AG10803 (cell line): ENCODE data around the gene DICER1.

Experiments
- DNase-seq: peaks from one replicate; pipeline ENCODE4 v3.0.0; 2010; ENCODE audit warnings: low read depth
- H3K4me3 ChIP-seq: 2 replicates; pipeline ENCODE4 v1.5.1; 2011; ENCODE audit warnings: mild to moderate bottlenecking, low read length, control low read depth
- CTCF ChIP-seq: conservative IDR thresholded peaks from 2 replicates; pipeline ENCODE4 v1.5.1; 2011; ENCODE audit warnings: mild to moderate bottlenecking, low read length, control low read depth, inconsistent platforms

DICER1 gene

DNA sequence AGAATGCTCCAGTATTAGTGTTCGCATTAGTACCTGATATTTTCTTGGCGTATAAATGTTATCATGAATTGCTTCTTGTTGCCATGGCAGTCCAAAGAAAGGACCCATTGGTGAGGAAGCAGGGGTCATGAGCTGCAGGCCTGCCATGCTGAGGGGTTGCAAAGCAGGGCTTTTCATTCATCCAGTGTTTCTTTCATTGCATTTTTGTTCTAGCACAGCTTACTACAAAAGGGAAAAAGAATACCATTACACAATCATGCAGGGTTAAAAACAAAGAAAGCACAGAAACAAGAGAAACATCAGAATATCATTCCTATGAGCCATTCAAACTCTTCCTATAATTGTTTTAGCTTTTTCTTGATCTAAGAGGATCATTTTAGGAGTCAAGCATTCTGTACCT is 24.0 kb downstream of the DICER1 start:
- no peak overlapping the region for H3K4me3 ChIP-seq
- DNase-seq: no peak
- no peak for TF ChIP-seq CTCF

- no peak for DNase-seq
- no peak overlapping the region for H3K4me3 ChIP-seq
- no peak for TF ChIP-seq CTCF
Measured at GRCh38 chr14:95132760-95133159, 24.6 kb downstream of the DICER1 start.

GRCh38 chr14:95130549-95130948 is 26.8 kb downstream of the DICER1 start:
- TF ChIP-seq CTCF: no peak

GRCh38 chr14:95128140-95128539 is 29.2 kb downstream of the DICER1 start:
- TF ChIP-seq CTCF: no peak
- H3K4me3 ChIP-seq: no peak overlapping the region
- no peak for DNase-seq

More at GRCh38 chr14:95130549-95130948, 26.8 kb downstream of the DICER1 start:
- no peak overlapping the region for H3K4me3 ChIP-seq
- DNase-seq: no peak

DNA sequence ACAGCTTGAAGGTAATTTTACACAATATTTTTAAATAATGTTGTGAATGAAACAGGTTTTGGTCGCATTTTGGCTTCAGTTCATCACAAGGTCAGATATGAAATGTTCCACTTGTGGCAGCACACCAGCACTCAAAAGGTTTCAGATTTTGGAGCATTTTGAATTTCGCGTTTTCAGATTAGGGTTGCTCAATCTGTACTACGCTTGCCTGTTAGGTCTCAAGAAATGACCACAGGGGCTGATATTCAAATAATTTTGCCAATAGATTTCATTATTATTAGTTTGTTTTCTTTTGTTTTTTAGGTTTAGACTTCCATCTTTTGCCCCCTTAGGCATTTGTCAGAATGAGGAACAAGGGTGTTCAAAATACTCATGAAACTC is 29.8 kb downstream of the DICER1 start:
- H3K4me3 ChIP-seq: no peak overlapping the region
- TF ChIP-seq CTCF: no peak
- no peak for DNase-seq

DNA sequence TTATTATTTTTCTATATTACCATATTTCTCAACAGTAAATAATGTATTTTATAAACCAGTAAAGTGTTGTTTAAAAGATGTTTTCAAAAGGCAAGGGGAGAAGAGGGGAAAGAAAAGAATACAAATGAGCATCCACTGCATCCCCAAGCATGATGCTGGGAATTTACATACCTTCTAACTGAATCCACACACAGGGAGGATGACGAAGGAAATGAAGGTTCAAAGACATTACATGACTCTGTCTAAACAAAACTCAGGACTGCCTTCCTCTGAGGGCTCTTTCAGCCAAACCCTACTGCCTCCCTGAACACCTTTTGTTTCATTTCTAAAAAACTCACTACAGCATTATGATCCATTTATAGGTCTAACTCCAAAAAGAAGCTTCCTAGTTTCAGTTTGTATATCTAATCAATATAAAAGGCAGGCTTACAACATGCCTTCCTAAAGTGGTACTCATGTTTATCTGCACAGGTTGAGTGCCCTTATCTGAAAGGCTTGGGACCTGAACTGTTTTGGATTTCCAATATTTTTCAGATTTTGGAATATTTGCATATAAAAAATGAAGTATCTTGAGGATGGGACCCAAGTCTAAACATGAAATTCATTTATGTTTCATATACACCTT is 30.3 kb downstream of the DICER1 start:
- DNase-seq: no peak
- no peak for TF ChIP-seq CTCF
- no peak overlapping the region for H3K4me3 ChIP-seq

- TF ChIP-seq CTCF: no peak
- no peak overlapping the region for H3K4me3 ChIP-seq
- DNase-seq: no peak
Measured at GRCh38 chr14:95125915-95126314, 31.4 kb downstream of the DICER1 start.
